H1 (cell line): Measurements from ENCODE around the gene IL1R1. TPM values are rescaled to one million over a fixed set of nuclear protein-coding genes. Genes with fewer than 3 reads are reported as not detected.

ENCODE experiments used
- CTCF ChIA-PET: fragments of 300-600 bp; sonication (Branson Sonifier 250); formaldehyde crosslinking; loops from one replicate; lab custom pipeline; 2021; ENCODE audit not compliant: partially characterized antibody; lab: Charles Lee
- POLR2A ChIA-PET: fragments of 300-600 bp; sonication (Branson Sonifier 250); formaldehyde crosslinking; loops from one replicate; lab custom pipeline; 2021; ENCODE audit warnings: inconsistent platforms; ENCODE audit not compliant: partially characterized antibody; lab: Charles Lee
- DNase-seq, 2 experiments: peaks; one replicate each; pipeline versions ENCODE4 v3.0.0 to v3.0.0-alpha.2; 2010 to 2022; ENCODE audit warnings: low spot score in 2 of 2, low read depth in 1 of 2, mixed read lengths in 1 of 2
- FAIRE-seq: peaks from 2 replicates; lab custom pipeline; 2011; peaks lifted over from hg19 to GRCh38; lab: Jason Lieb, UNC
- H2AFZ ChIP-seq: 2 replicates; pipeline ENCODE4 v1.8.1; 2012; ENCODE audit warnings: low read length, inconsistent platforms
- H2AK5ac ChIP-seq: 2 replicates; pipeline ENCODE4 v1.6.1; 2013; ENCODE audit warnings: low read depth, low read length
- H2BK120ac ChIP-seq: replicated peaks from 2 replicates; pipeline ENCODE3; 2013; ENCODE audit warnings: low read depth, low read length, inconsistent platforms
- H2BK12ac ChIP-seq: 2 replicates; pipeline ENCODE4 v1.6.1; 2013; ENCODE audit warnings: low read depth, low read length
- H2BK15ac ChIP-seq: 2 replicates; pipeline ENCODE4 v1.6.1; 2013; ENCODE audit warnings: low read length
- H2BK20ac ChIP-seq: 2 replicates; pipeline ENCODE4 v1.6.1; 2013; ENCODE audit warnings: low read length
- H2BK5ac ChIP-seq: 2 replicates; pipeline ENCODE4 v1.6.1; 2013; ENCODE audit warnings: low read depth, low read length
- H3K14ac ChIP-seq: 2 replicates; pipeline ENCODE4 v1.6.1; 2013; ENCODE audit warnings: inconsistent platforms; ENCODE audit not compliant: insufficient read length
- H3K18ac ChIP-seq: 2 replicates; pipeline ENCODE4 v1.6.1; 2013; ENCODE audit warnings: low read length; ENCODE audit errors: extremely low read depth
- H3K23ac ChIP-seq: 2 replicates; pipeline ENCODE4 v1.6.1; 2013; ENCODE audit warnings: inconsistent platforms; ENCODE audit not compliant: insufficient read length
- H3K23me2 ChIP-seq: 2 replicates; pipeline ENCODE4 v1.6.1; 2013; ENCODE audit warnings: low read depth, low read length
- H3K27ac ChIP-seq: 2 replicates; pipeline ENCODE4 v1.6.1; 2011; ENCODE audit warnings: low read depth, low read length, inconsistent platforms
- H3K27me3 ChIP-seq, 4 experiments: replicated peaks in 1 of 4; 1 replicate in 1 of 4; 2 replicates in 3 of 4; pipeline versions ENCODE4 v1.6.1 to v1.8.1; 2011 to 2013; ENCODE audit warnings: low read length in 3 of 4, mild to moderate bottlenecking in 3 of 4, inconsistent platforms in 2 of 4, mixed read lengths in 2 of 4, moderate library complexity in 1 of 4; ENCODE audit not compliant: control insufficient read depth in 3 of 4, insufficient read depth in 3 of 4; ENCODE audit errors: extremely low read depth in 1 of 4
- H3K36me3 ChIP-seq, 4 experiments: 2 replicates each; pipeline versions ENCODE4 v1.6.1 to v1.8.1; 2011 to 2013; ENCODE audit warnings: mild to moderate bottlenecking in 4 of 4, low read length in 3 of 4, moderate library complexity in 2 of 4, control low read depth in 1 of 4, inconsistent platforms in 1 of 4; ENCODE audit not compliant: insufficient read depth in 4 of 4, control insufficient read depth in 2 of 4
- H3K4ac ChIP-seq: replicated peaks from 2 replicates; pipeline ENCODE3; 2013; ENCODE audit warnings: low read length, low read depth, mixed read lengths, inconsistent platforms; ENCODE audit not compliant: insufficient read length
- H3K4me1 ChIP-seq, 4 experiments: replicated peaks in 1 of 4; 1 replicate in 1 of 4; 2 replicates in 3 of 4; pipeline versions ENCODE4 v1.6.1 to v1.8.1; 2011 to 2013; ENCODE audit warnings: low read length in 3 of 4, inconsistent platforms in 2 of 4, mixed read lengths in 1 of 4; ENCODE audit not compliant: insufficient read depth in 4 of 4, control insufficient read depth in 3 of 4
- H3K4me2 ChIP-seq, 2 experiments: 2 replicates each; pipeline versions ENCODE4 v1.6.1 to v1.8.1; 2011 to 2013; ENCODE audit warnings: low read depth in 2 of 2, low read length in 2 of 2, control low read depth in 1 of 2, inconsistent platforms in 1 of 2, mild to moderate bottlenecking in 1 of 2; ENCODE audit not compliant: insufficient read depth in 1 of 2
- H3K4me3 ChIP-seq, 4 experiments: fragments of 200-600, 300-600 bp in 1 of 4; sonication (generic), shearing (Covaris generic), sonication (Bioruptor Twin) in 1 of 4; 2 replicates each; pipeline versions ENCODE4 v1.5.1 to v1.8.1; 2011 to 2016; ENCODE audit warnings: low read length in 4 of 4, low read depth in 3 of 4, control low read depth in 2 of 4, inconsistent platforms in 2 of 4, mild to moderate bottlenecking in 2 of 4, mixed read lengths in 1 of 4, moderate library complexity in 1 of 4; ENCODE audit not compliant: insufficient read depth in 2 of 4; ENCODE audit errors: extremely low read depth in 1 of 4
- H3K56ac ChIP-seq: replicated peaks from 2 replicates; pipeline ENCODE3; 2013; ENCODE audit warnings: low read depth, mild to moderate bottlenecking, mixed read lengths, low read length, inconsistent platforms; ENCODE audit not compliant: insufficient read length
- H3K79me1 ChIP-seq: 2 replicates; pipeline ENCODE4 v1.6.1; 2013; ENCODE audit warnings: low read depth, low read length, control low read depth
- H3K79me2 ChIP-seq, 2 experiments: 2 replicates each; pipeline versions ENCODE4 v1.6.1 to v1.8.1; 2012 to 2013; ENCODE audit warnings: low read length in 2 of 2, mild to moderate bottlenecking in 2 of 2, inconsistent platforms in 1 of 2; ENCODE audit not compliant: insufficient read depth in 2 of 2, control insufficient read depth in 1 of 2
- H3K9ac ChIP-seq, 4 experiments: replicated peaks in 1 of 4; 1 replicate in 1 of 4; 2 replicates in 3 of 4; pipeline versions ENCODE4 v1.6.1 to v1.8.1; 2011 to 2013; ENCODE audit warnings: low read depth in 3 of 4, low read length in 3 of 4, control low read depth in 2 of 4, mild to moderate bottlenecking in 2 of 4, moderate library complexity in 2 of 4, inconsistent platforms in 1 of 4; ENCODE audit errors: extremely low read depth in 1 of 4
- H3K9me3 ChIP-seq, 2 experiments: 2 replicates each; pipeline versions ENCODE4 v1.6.1 to v1.8.1; 2012 to 2013; ENCODE audit warnings: mild to moderate bottlenecking in 2 of 2, moderate library complexity in 2 of 2, control low read depth in 1 of 2, inconsistent platforms in 1 of 2, low read depth in 1 of 2, low read length in 1 of 2, mixed read lengths in 1 of 2; ENCODE audit not compliant: insufficient read depth in 2 of 2
- H4K20me1 ChIP-seq, 2 experiments: replicated peaks in 1 of 2; 2 replicates each; pipeline versions ENCODE3 to v1.8.1; 2011 to 2013; ENCODE audit warnings: inconsistent platforms in 2 of 2, low read length in 2 of 2, mild to moderate bottlenecking in 1 of 2; ENCODE audit not compliant: insufficient read depth in 2 of 2, control insufficient read depth in 1 of 2
- H4K5ac ChIP-seq: 2 replicates; pipeline ENCODE4 v1.6.1; 2013; ENCODE audit warnings: low read length, low read depth, mixed read lengths, inconsistent platforms; ENCODE audit not compliant: insufficient read length
- H4K8ac ChIP-seq: 2 replicates; pipeline ENCODE4 v1.8.0; 2013; ENCODE audit warnings: mild to moderate bottlenecking, moderate library complexity, low read length, inconsistent platforms; ENCODE audit not compliant: insufficient read depth; ENCODE audit errors: extremely low read depth
- H4K91ac ChIP-seq: replicated peaks from 2 replicates; pipeline ENCODE3; 2013; ENCODE audit warnings: low read length, mixed read lengths, inconsistent platforms; ENCODE audit not compliant: insufficient read length
- ATF2 ChIP-seq: IDR thresholded peaks from 2 replicates; pipeline ENCODE4 v1.6.1; 2012; ENCODE audit warnings: low read length, inconsistent platforms
- ATF3 ChIP-seq: IDR thresholded peaks from 2 replicates; pipeline ENCODE4 v1.6.1; 2011; ENCODE audit warnings: low read depth, mild to moderate bottlenecking, low read length; ENCODE audit not compliant: insufficient read depth
- BRCA1 ChIP-seq: IDR thresholded peaks from 2 replicates; pipeline ENCODE4 v1.6.1; 2012; ENCODE audit warnings: low read depth, low read length, improper control_type of control experiment
- CHD1 ChIP-seq: IDR thresholded peaks from 2 replicates; pipeline ENCODE4 v1.6.1; 2012; ENCODE audit warnings: low read depth, low read length, improper control_type of control experiment
- EGR1 ChIP-seq: IDR thresholded peaks from 2 replicates; pipeline ENCODE4 v1.6.1; 2011; ENCODE audit warnings: low read depth, low read length, borderline replicate concordance
- EZH2 ChIP-seq: fragments of 200-600 bp; sonication (generic); IDR thresholded peaks from 2 replicates; pipeline ENCODE4 v1.7.1; 2012; ENCODE audit warnings: low read depth, mild to moderate bottlenecking, moderate library complexity, low read length, inconsistent platforms; ENCODE audit not compliant: severe bottlenecking
- KDM4A ChIP-seq: IDR thresholded peaks from one replicate; pipeline ENCODE4 v1.7.1; 2012; ENCODE audit warnings: low read depth, mild to moderate bottlenecking, moderate library complexity, low read length, inconsistent platforms; ENCODE audit not compliant: severe bottlenecking
- POU5F1 ChIP-seq: IDR thresholded peaks from 2 replicates; pipeline ENCODE4 v1.6.1; 2011; ENCODE audit warnings: low read depth, mild to moderate bottlenecking, low read length, moderate library complexity
- RBBP5 ChIP-seq: IDR thresholded peaks from 2 replicates; pipeline ENCODE4 v1.7.1; 2012; ENCODE audit warnings: low read depth, mild to moderate bottlenecking, inconsistent platforms, low read length, moderate library complexity, borderline replicate concordance
- SIRT6 ChIP-seq: IDR thresholded peaks from one replicate; pipeline ENCODE4 v1.7.1; 2012; ENCODE audit warnings: low read length, inconsistent platforms
- SIX5 ChIP-seq: IDR thresholded peaks from 2 replicates; pipeline ENCODE4 v1.6.1; 2011; ENCODE audit warnings: mild to moderate bottlenecking, low read depth, low read length
- SRF ChIP-seq: IDR thresholded peaks from 2 replicates; pipeline ENCODE4 v1.6.1; 2011; ENCODE audit warnings: mild to moderate bottlenecking, low read depth, low read length, moderate library complexity
- YY1 ChIP-seq: IDR thresholded peaks from 2 replicates; pipeline ENCODE4 v1.6.1; 2011; ENCODE audit warnings: low read depth, mild to moderate bottlenecking, low read length
- WGBS, 2 experiments: shearing (Covaris generic) in 1 of 2; methylation state at CpG; one replicate each; pipeline versions ENCODE4 v1.1.6 to v1.1.7; 2013 to 2015; ENCODE audit warnings: low lambda C conversion rate in 2 of 2, mixed read lengths in 2 of 2, inconsistent platforms in 1 of 2, low coverage in 1 of 2, missing lambda C conversion rate in 1 of 2; ENCODE audit not compliant: insufficient replicate concordance in 2 of 2, insufficient coverage in 1 of 2, insufficient read length in 1 of 2; ENCODE audit errors: extremely low coverage in 1 of 2, missing lambda C conversion rate in 1 of 2; 5-methylcytosine and 5-hydroxymethylcytosine counted together
- polyA plus RNA-seq, 7 experiments: library from polyadenylated mRNA; depleted of rRNA in 3 of 7; stranded (reverse) in 5 of 7; unstranded in 2 of 7; fragments of >200 nt in 5 of 7; fragments of 200-250 nt in 2 of 7; gene quantifications; 1 replicate in 5 of 7; 2 replicates in 1 of 7; 4 replicates in 1 of 7; pipeline versions ENCODE4 v1.2.1 to v1.2.3, GENCODE V29; 2011 to 2013; ENCODE audit warnings: missing spikeins in 2 of 7, mixed read lengths in 2 of 7
- total RNA-seq: library from RNA; stranded (reverse); fragmentation: NEBNext Ultra II Directional; extraction: Animal tissue kit (Norgen Biotek cat#: 25700); gene quantifications from 2 replicates; pipeline ENCODE4 v1.2.1, GENCODE V29; 2021

The IL1R1 gene
- total and polyA plus RNA-seq, 2 of the 8 experiments (the other 6 are each of a cell fraction or from before 2014, with no cell fraction given) = 0.34 to 0.47 TPM

- Histone ChIP-seq H2AFZ (no peak overlapping the region), H3K27ac (no peak overlapping the region), H3K4me1 (peaks cover 0 to 4% (median 0%) of the 10 kb centered on the region in 4 experiments; a peak in 1 of 7 replicates), H3K9ac (no peak overlapping the region), H3K79me1 (no peaks in the 10 kb centered on the region), H3K4me3 (no peak overlapping the region), H2BK20ac (no peak overlapping the region), H4K8ac (no peak overlapping the region), H2BK12ac (no peak overlapping the region), H2BK120ac (no peak overlapping the region), H3K18ac (no peak overlapping the region), H2AK5ac (no peak overlapping the region), H3K9me3 (peaks cover 3 to 10% of the 10 kb centered on the region in 2 experiments; a peak in 2 of 4 replicates), H2BK15ac (no peak overlapping the region), H4K5ac (no peak overlapping the region), H3K79me2 (no peaks in the 10 kb centered on the region), H3K23me2 (no peaks in the 10 kb centered on the region; the same call in 1 of the 2 replicates), H3K56ac (no peak overlapping the region), H3K14ac (no peak overlapping the region), H2BK5ac (no peak overlapping the region), H4K20me1 (no peaks in the 10 kb centered on the region), H3K23ac (no peak overlapping the region), H3K27me3 (0 out of 7 replicates have a peak, but pooled peaks cover 0 to 3% (median 1%) of the 10 kb centered on the region in 4 experiments), H4K91ac (no peak overlapping the region), H3K4ac (no peak overlapping the region), H3K4me2 (no peak overlapping the region), H3K36me3 (no peaks in the 10 kb centered on the region)
- POLR2A ChIA-PET = no interaction called here
- DNase-seq (no peak), FAIRE-seq (no peak)
- 95% methylated on average over 2 of the region's 2 CpGs; no CpG with 5 or more reads in 1 of the 2 experiments for WGBS, 2 experiments
- CTCF ChIA-PET = interaction anchor here (0.8 kb wide), 1 partner anchor 17 kb away, joined by 4 read pairs; no protein-coding TSS in a partner anchor
- no peak for TF ChIP-seq YY1
- TF ChIP-seq EZH2 = no peak
- no peak for TF ChIP-seq SIRT6
- TF ChIP-seq ATF2 = no peak
- TF ChIP-seq SRF = no peak
- TF ChIP-seq SIX5 = no peak
- no peak for TF ChIP-seq EGR1
- TF ChIP-seq KDM4A = no peak
- TF ChIP-seq BRCA1 = no peak
- TF ChIP-seq ATF3 = no peak
- TF ChIP-seq POU5F1 = no peak
- TF ChIP-seq CHD1 = no peak
- TF ChIP-seq RBBP5 = no peak
These were observed 6.7 kb downstream of the IL1R1 start for GRCh38 chr2:102149243-102149642.
